SK-N-SH (cell line): Measurements from ENCODE around the gene RMI2. TPM values are rescaled to one million over a fixed set of nuclear protein-coding genes. Genes with fewer than 3 reads are reported as not detected.

Experiments used
- CTCF ChIA-PET: fragments of 300-600, 350-600 bp; formaldehyde crosslinking; extraction: SDS; loops from one replicate; lab custom pipeline; 2021; lab: Yijun Ruan, JAX
- POLR2A ChIA-PET: fragments of 350-600 bp; sonication (Branson Sonifier 250); formaldehyde crosslinking; extraction: SDS; loops from one replicate; lab custom pipeline; 2020; ENCODE audit warnings: antibody characterized with exemption, inconsistent platforms; lab: Yijun Ruan, JAX
- DNase-seq: peaks from one replicate; pipeline ENCODE4 v3.0.0; 2012
- H2AFZ ChIP-seq: fragments of 200-600 bp; sonication (generic); 2 replicates; pipeline ENCODE4 v1.8.1; 2016; ENCODE audit warnings: antibody characterized with exemption, mild to moderate bottlenecking, low read depth
- H3F3A ChIP-seq: fragments of 200-600 bp; sonication (generic); replicated peaks from 2 replicates; pipeline ENCODE3; 2016; ENCODE audit warnings: antibody characterized with exemption, mild to moderate bottlenecking; ENCODE audit not compliant: insufficient read depth
- H3K27ac ChIP-seq, 2 experiments: fragments of 200-500 bp in 1 of 2; fragments of 200-600 bp in 1 of 2; sonication (Bioruptor generic) in 1 of 2; sonication (generic), shearing (Covaris generic) in 1 of 2; 2 replicates each; pipeline versions ENCODE4 v1.5.1 to v1.6.1; 2014 to 2016; ENCODE audit warnings: low read depth in 2 of 2, inconsistent platforms in 1 of 2, low read length in 1 of 2, mild to moderate bottlenecking in 1 of 2, mixed read lengths in 1 of 2
- H3K27me3 ChIP-seq: fragments of 200-600 bp; sonication (generic), shearing (Covaris generic); 2 replicates; pipeline ENCODE4 v1.6.1; 2016; ENCODE audit warnings: mixed run types; ENCODE audit not compliant: insufficient read depth
- H3K36me3 ChIP-seq, 2 experiments: fragments of 200-500 bp in 1 of 2; fragments of 200-600 bp in 1 of 2; sonication (Bioruptor generic) in 1 of 2; sonication (generic) in 1 of 2; replicated peaks in 1 of 2; 2 replicates each; pipeline versions ENCODE3 to v1.5.1; 2014 to 2016; ENCODE audit warnings: low read length in 1 of 2, mild to moderate bottlenecking in 1 of 2; ENCODE audit not compliant: insufficient read depth in 2 of 2, control insufficient read depth in 1 of 2
- H3K4me1 ChIP-seq, 2 experiments: fragments of 200-500 bp in 1 of 2; fragments of 200-600 bp in 1 of 2; sonication (Bioruptor generic) in 1 of 2; sonication (generic), shearing (Covaris generic) in 1 of 2; 2 replicates each; pipeline versions ENCODE4 v1.5.1 to v1.6.1; 2014 to 2016; ENCODE audit warnings: low read depth in 1 of 2, low read length in 1 of 2, mixed run types in 1 of 2; ENCODE audit not compliant: insufficient read depth in 2 of 2, control insufficient read depth in 1 of 2
- H3K4me2 ChIP-seq: fragments of 200-600 bp; sonication (generic), shearing (Covaris generic); 2 replicates; pipeline ENCODE4 v1.6.1; 2017; ENCODE audit warnings: mixed run types
- H3K4me3 ChIP-seq, 2 experiments: fragments of 200-500 bp in 1 of 2; fragments of 200-600 bp in 1 of 2; sonication (Bioruptor generic) in 1 of 2; sonication (generic), shearing (Covaris generic) in 1 of 2; 2 replicates each; pipeline versions ENCODE4 v1.5.1 to v1.8.1; 2014 to 2016; ENCODE audit warnings: low read depth in 2 of 2, inconsistent platforms in 1 of 2, low read length in 1 of 2, mild to moderate bottlenecking in 1 of 2, mixed read lengths in 1 of 2, moderate library complexity in 1 of 2
- H3K79me2 ChIP-seq: fragments of 200-600 bp; sonication (generic); 2 replicates; pipeline ENCODE4 v1.8.1; 2017; ENCODE audit warnings: mild to moderate bottlenecking; ENCODE audit not compliant: insufficient read depth
- H3K9ac ChIP-seq: fragments of 200-600 bp; sonication (generic); 2 replicates; pipeline ENCODE4 v1.6.1; 2017; ENCODE audit warnings: mixed run types
- H3K9me2 ChIP-seq: fragments of 200-600 bp; sonication (generic); 2 replicates; pipeline ENCODE4 v1.6.1; 2017; ENCODE audit warnings: mixed run types
- H3K9me3 ChIP-seq: fragments of 200-600 bp; sonication (generic); 2 replicates; pipeline ENCODE4 v1.6.1; 2017; ENCODE audit warnings: mixed run types, mild to moderate bottlenecking, moderate library complexity
- H4K20me1 ChIP-seq: fragments of 200-600 bp; sonication (generic); 2 replicates; pipeline ENCODE4 v1.6.1; 2017; ENCODE audit warnings: mild to moderate bottlenecking, mixed run types; ENCODE audit not compliant: insufficient read depth
- CTCF ChIP-seq: fragments of 200-600 bp; sonication (generic); IDR thresholded peaks from 2 replicates; pipeline ENCODE4 v1.6.1; 2017; ENCODE audit warnings: antibody characterized with exemption, mild to moderate bottlenecking, moderate library complexity
- ELF1 ChIP-seq: IDR thresholded peaks from 2 replicates; pipeline ENCODE4 v1.4.0; 2012
- EZH2phosphoT487 ChIP-seq: fragments of 200-600 bp; sonication (generic); IDR thresholded peaks from 2 replicates; pipeline ENCODE4 v1.6.1; 2017; ENCODE audit warnings: low read depth, mixed run types, mild to moderate bottlenecking, antibody characterized with exemption, moderate library complexity, borderline replicate concordance
- FOSL2 ChIP-seq: IDR thresholded peaks from 2 replicates; pipeline ENCODE4 v1.4.0; 2012; ENCODE audit warnings: low read depth, mild to moderate bottlenecking, moderate library complexity, borderline replicate concordance
- GABPA ChIP-seq: IDR thresholded peaks from 2 replicates; pipeline ENCODE4 v1.4.0; 2012; ENCODE audit warnings: low read depth, mild to moderate bottlenecking
- JUND ChIP-seq: IDR thresholded peaks from 2 replicates; pipeline ENCODE4 v1.4.0; 2012
- MAX ChIP-seq: IDR thresholded peaks from 2 replicates; pipeline ENCODE4 v1.4.0; 2012; ENCODE audit warnings: low read depth
- MEF2A ChIP-seq: IDR thresholded peaks from 2 replicates; pipeline ENCODE4 v1.4.0; 2012; ENCODE audit warnings: low read depth, borderline replicate concordance
- MXI1 ChIP-seq: IDR thresholded peaks from 2 replicates; pipeline ENCODE4 v1.6.1; 2012; ENCODE audit warnings: mild to moderate bottlenecking, low read depth, low read length, improper control_type of control experiment
- NRF1 ChIP-seq: IDR thresholded peaks from 2 replicates; pipeline ENCODE4 v1.6.1; 2012; ENCODE audit warnings: low read depth, mild to moderate bottlenecking, low read length
- PBX3 ChIP-seq: IDR thresholded peaks from 2 replicates; pipeline ENCODE4; 2012
- POLR2AphosphoS5 ChIP-seq: IDR thresholded peaks from 2 replicates; pipeline ENCODE4 v1.6.1; 2012; ENCODE audit warnings: low read depth, low read length
- REST ChIP-seq: IDR thresholded peaks from 2 replicates; pipeline ENCODE4 v1.6.1; 2012; ENCODE audit warnings: mild to moderate bottlenecking, low read depth, low read length, moderate library complexity
- RFX5 ChIP-seq: IDR thresholded peaks from 2 replicates; pipeline ENCODE4 v1.6.1; 2012; ENCODE audit warnings: mild to moderate bottlenecking, improper control_type of control experiment, low read length
- RXRA ChIP-seq: IDR thresholded peaks from 2 replicates; pipeline ENCODE4 v1.4.0; 2012; ENCODE audit warnings: low read depth, mild to moderate bottlenecking, borderline replicate concordance
- SIN3A ChIP-seq: IDR thresholded peaks from 2 replicates; pipeline ENCODE4 v1.6.1; 2012; ENCODE audit warnings: low read depth, mild to moderate bottlenecking, low read length, moderate library complexity, borderline replicate concordance
- TAF1 ChIP-seq: IDR thresholded peaks from 2 replicates; pipeline ENCODE4 v1.6.1; 2012; ENCODE audit warnings: low read depth, mild to moderate bottlenecking, low read length, moderate library complexity, borderline replicate concordance
- USF2 ChIP-seq: fragments of 150-350 bp; IDR thresholded peaks from 2 replicates; pipeline ENCODE4 v1.6.1; 2017; ENCODE audit warnings: antibody characterized with exemption, low read length, low read depth, borderline replicate concordance
- YY1 ChIP-seq: IDR thresholded peaks from 2 replicates; pipeline ENCODE4 v1.4.0; 2012; ENCODE audit warnings: low read depth, mild to moderate bottlenecking
- WGBS: methylation state at CpG from one replicate; pipeline ENCODE4 v1.1.6; 2017; ENCODE audit warnings: low lambda C conversion rate; 5-methylcytosine and 5-hydroxymethylcytosine counted together
- polyA plus RNA-seq, 3 experiments: library from polyadenylated mRNA; depleted of rRNA; stranded (reverse); fragments of >200 nt; gene quantifications; 2 replicates each; pipeline ENCODE4 v1.2.3, GENCODE V29; 2012

Gene RMI2
- polyA plus RNA-seq, 1 of the 3 experiments (the other 2 are of a cell fraction) = 8.5 TPM

- TF ChIP-seq REST (no peak), USF2 (no peak), NRF1 (no peak), MAX (no peak)
- TF ChIP-seq, all 33 proteins: peak for 0
Observed at GRCh38 chr16:11315510-11315909, 29.7 kb upstream of the RMI2 start (continued).

GRCh38 chr16:11316331-11317015 is 28.8 kb upstream of the RMI2 start:
- no peak for TF ChIP-seq YY1
- TF ChIP-seq POLR2AphosphoS5 = no peak
- TF ChIP-seq CTCF = no peak
- TF ChIP-seq RXRA = no peak
- no peak for TF ChIP-seq TAF1
- TF ChIP-seq FOSL2 = no peak
- TF ChIP-seq RFX5 = no peak
- TF ChIP-seq ELF1 = no peak
- TF ChIP-seq GABPA = no peak
- no peak for TF ChIP-seq MXI1
- TF ChIP-seq EZH2phosphoT487 = no peak
- no peak for TF ChIP-seq SIN3A
- TF ChIP-seq MEF2A = no peak
- no peak for TF ChIP-seq JUND
- no peak for TF ChIP-seq PBX3
- Histone ChIP-seq H3K36me3 (no peaks in the 10 kb centered on the region), H3K9me3 (no peaks in the 10 kb centered on the region), H3K9me2 (no peaks in the 10 kb centered on the region), H3K9ac (no peak overlapping the region), H3K27me3 (no peaks in the 10 kb centered on the region), H2AFZ (no peak overlapping the region), H3K4me1 (peaks cover 0 to 11% of the 10 kb centered on the region in 2 experiments; a peak in 1 of 4 replicates), H3K4me3 (no peak overlapping the region), H3K27ac (no peak overlapping the region), H3K79me2 (no peaks in the 10 kb centered on the region), H3F3A (peaks cover 2% of the 10 kb centered on the region), H3K4me2 (no peak overlapping the region), H4K20me1 (no peaks in the 10 kb centered on the region)
- WGBS = 90% methylated on average over 19 of the region's 23 CpGs
- no peak for DNase-seq
- CTCF ChIA-PET = no interaction called here
- POLR2A ChIA-PET = no interaction called here
